Adrenal gland (tissue), 5 donors: ENCODE measurements around the gene ZCCHC8.
"Not testable (repeated sequence)": the region's sequence is repeated elsewhere in the genome, so short reads cannot be mapped to it uniquely, and the experiment has no call there.

Experiments used
- CTCF ChIP-seq, 6 experiments: fragments of 450-650 bp in 4 of 6; fragments of 200-600 bp in 2 of 6; sonication (generic) in 1 of 6; IDR thresholded peaks; 1 replicate in 5 of 6; 2 replicates in 1 of 6; pipeline versions ENCODE4 v1.5.1 to v1.8.0; 2016 to 2021; ENCODE audit warnings: antibody characterized with exemption in 6 of 6, mild to moderate bottlenecking in 2 of 6, moderate library complexity in 1 of 6
- POLR2A ChIP-seq, 2 donors: fragments of 450-650 bp; IDR thresholded peaks; one replicate each; pipeline ENCODE4 v1.6.1; 2017; ENCODE audit warnings: antibody characterized with exemption in 2 of 2, mild to moderate bottlenecking in 2 of 2, moderate library complexity in 1 of 2
- donor health status: DM: no; HTN: no; CAD: no.

DNA sequence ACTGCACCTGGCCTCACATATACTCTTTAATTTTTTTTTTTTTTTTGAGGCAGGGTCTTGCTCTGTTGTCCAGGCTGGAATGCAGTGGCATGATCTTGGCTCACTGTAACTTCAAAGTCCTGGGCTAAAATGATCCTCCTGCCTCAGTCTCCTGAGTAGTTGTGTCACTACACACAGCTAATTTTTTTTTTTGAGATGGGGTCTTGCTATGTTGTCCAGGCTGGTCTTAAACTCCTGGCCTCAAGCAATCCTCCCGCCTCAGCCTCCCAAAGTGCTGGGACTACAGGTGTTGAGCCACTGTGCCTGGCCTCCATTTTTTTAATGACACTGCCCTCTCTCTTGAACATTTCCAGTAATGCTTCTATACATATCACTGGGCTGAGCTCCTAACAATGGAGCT is 16.3 kb downstream of the ZCCHC8 start:
- not testable (repeated sequence) for TF ChIP-seq CTCF, POLR2A (IDR thresholded peaks at IDR 0.05)
